Small intestine (tissue), 7 donors: Measurements from ENCODE around the gene PRR33. TPM values are rescaled to one million over a fixed set of nuclear protein-coding genes. Genes with fewer than 3 reads are reported as not detected.

Source experiments
- DNase-seq, 2 donors: peaks; one replicate each; pipeline versions ENCODE4 v3.0.0 to v3.0.0-alpha.2; 2013
- FAIRE-seq: peaks from 2 replicates; lab custom pipeline; 2012; peaks lifted over from hg19 to GRCh38; lab: Jason Lieb, UNC
- H3K27ac ChIP-seq, 3 donors: one replicate each; pipeline ENCODE4 v1.5.1; 2013; ENCODE audit warnings: low read length in 2 of 3, mild to moderate bottlenecking in 2 of 3, control low read depth in 1 of 3, inconsistent platforms in 1 of 3, low read depth in 1 of 3, moderate library complexity in 1 of 3
- H3K27me3 ChIP-seq, 3 donors: one replicate each; pipeline ENCODE4 v1.6.1; 2013; ENCODE audit warnings: low read length in 3 of 3, inconsistent platforms in 1 of 3; ENCODE audit not compliant: control insufficient read depth in 3 of 3, insufficient read depth in 3 of 3
- H3K36me3 ChIP-seq, 3 donors: one replicate each; pipeline ENCODE4 v1.6.1; 2013; ENCODE audit warnings: low read length in 3 of 3, inconsistent platforms in 1 of 3, low read depth in 1 of 3, mild to moderate bottlenecking in 1 of 3, moderate library complexity in 1 of 3; ENCODE audit not compliant: control insufficient read depth in 3 of 3, insufficient read depth in 2 of 3
- H3K4me1 ChIP-seq, 3 donors: one replicate each; pipeline ENCODE4 v1.6.1; 2013; ENCODE audit warnings: low read length in 2 of 3, inconsistent platforms in 1 of 3, low read depth in 1 of 3, mild to moderate bottlenecking in 1 of 3, moderate library complexity in 1 of 3; ENCODE audit not compliant: control insufficient read depth in 3 of 3, insufficient read depth in 2 of 3
- H3K4me3 ChIP-seq, 3 donors: one replicate each; pipeline ENCODE4 v1.5.1; 2013; ENCODE audit warnings: low read length in 3 of 3, control low read depth in 1 of 3, inconsistent platforms in 1 of 3, low read depth in 1 of 3, mild to moderate bottlenecking in 1 of 3, moderate library complexity in 1 of 3
- H3K9me3 ChIP-seq, 2 donors: one replicate each; pipeline ENCODE4 v1.6.1; 2013; ENCODE audit warnings: low read depth in 1 of 2, low read length in 1 of 2; ENCODE audit not compliant: control insufficient read depth in 2 of 2, insufficient read depth in 1 of 2
- WGBS, 3 donors: extraction: QIAGEN DNeasy Blood & Tissue Kit; methylation state at CpG; one replicate each; pipeline ENCODE4 v1.1.7; 2013; 5-methylcytosine and 5-hydroxymethylcytosine counted together
- polyA plus RNA-seq, 4 donors: library from polyadenylated mRNA; stranded (reverse) in 3 of 4; unstranded in 1 of 4; fragments of 200-250 nt in 3 of 4; fragments of 120-200 nt in 1 of 4; gene quantifications; one replicate each; pipeline versions ENCODE4 v1.2.1 to v1.2.3, GENCODE V29; 2013
- donor health status: healthy with polysubstance abuse.
- donor health status: control.
- donor health status: control.
- donor health status: Bipolar disorder and iron deficiency.
- donor health status: healthy.

Gene PRR33
- polyA plus RNA-seq, 4 donors, result 0.01 to 0.49 TPM; not detected in 2

GRCh38 chr11:1896468-1896867, 4.8 kb upstream of the PRR33 start:
- no peak overlapping the region for H3K4me3 ChIP-seq
- H3K36me3 ChIP-seq, result no peaks in the 10 kb centered on the region
- no peak overlapping the region for H3K27ac ChIP-seq
- no peaks in the 10 kb centered on the region for H3K9me3 ChIP-seq
- H3K4me1 ChIP-seq, result peaks cover 0 to 9% (median 0%) of the 10 kb centered on the region in 3 donors
- DNase-seq, result no peak
- 49 to 62% (median 57%) methylated on average over 10 of the region's 10 CpGs for WGBS, 3 donors
- H3K27me3 ChIP-seq, result peaks cover 0 to under 1% (median 0%) of the 10 kb centered on the region in 3 donors
- FAIRE-seq, result no peak

- FAIRE-seq (no peak), DNase-seq (no peak)
- Histone ChIP-seq H3K9me3 (no peaks in the 10 kb centered on the region), H3K4me3 (no peak overlapping the region), H3K27me3 (peaks cover 0 to 3% (median 0%) of the 10 kb centered on the region in 3 donors), H3K27ac (no peak overlapping the region), H3K4me1 (peaks cover 0 to 9% (median 0%) of the 10 kb centered on the region in 3 donors), H3K36me3 (no peaks in the 10 kb centered on the region)
- 88 to 90% (median 88%) methylated on average over 11 of the region's 11 CpGs for WGBS, 3 donors
Observed at GRCh38 chr11:1894759-1895158, 3.1 kb upstream of the PRR33 start.

GRCh38 chr11:1893581-1894359, 2.1 kb upstream of the PRR33 start:
- H3K27ac ChIP-seq, result no peak overlapping the region
- H3K36me3 ChIP-seq, result no peaks in the 10 kb centered on the region
- WGBS, 3 donors, result 79 to 89% (median 84%) methylated on average over 5 of the region's 5 CpGs
- H3K4me3 ChIP-seq, result no peak overlapping the region
- DNase-seq (no peak), FAIRE-seq (no peak)
- H3K4me1 ChIP-seq, result peaks cover 0 to 3% (median 0%) of the 10 kb centered on the region in 3 donors
- H3K27me3 ChIP-seq, result peaks cover 0 to 3% (median 0%) of the 10 kb centered on the region in 3 donors
- H3K9me3 ChIP-seq, result no peaks in the 10 kb centered on the region

GRCh38 chr11:1892558-1892957, 863 bp upstream of the PRR33 start:
- WGBS, 3 donors, result 68 to 88% (median 85%) methylated on average over 5 of the region's 5 CpGs

GRCh38 chr11:1892116-1892515, 421 bp upstream of the PRR33 start:
- no peak overlapping the region for H3K4me3 ChIP-seq
- H3K36me3 ChIP-seq, result peaks cover 0 to 5% (median 0%) of the 10 kb centered on the region in 3 donors
- H3K4me1 ChIP-seq, result no peaks in the 10 kb centered on the region
- H3K27me3 ChIP-seq, result peaks cover 0 to 3% (median 0%) of the 10 kb centered on the region in 3 donors
- H3K9me3 ChIP-seq, result no peaks in the 10 kb centered on the region
- H3K27ac ChIP-seq, result no peak overlapping the region
- FAIRE-seq (no peak), DNase-seq (no peak)
- 90 to 91% (median 91%) methylated on average over 7 of the region's 7 CpGs for WGBS, 3 donors

More at GRCh38 chr11:1892558-1892957, 863 bp upstream of the PRR33 start:
- Histone ChIP-seq H3K36me3 (peaks cover 0 to 4% (median 0%) of the 10 kb centered on the region in 3 donors), H3K4me3 (no peak overlapping the region), H3K27ac (no peak overlapping the region), H3K9me3 (no peaks in the 10 kb centered on the region), H3K27me3 (peaks cover 0 to 3% (median 0%) of the 10 kb centered on the region in 3 donors), H3K4me1 (no peaks in the 10 kb centered on the region)
- DNase-seq (no peak), FAIRE-seq (no peak)

GRCh38 chr11:1890856-1891830, 552 bp downstream of the PRR33 start:
- peaks cover 0 to 5% (median 0%) of the 10 kb centered on the region in 3 donors for H3K36me3 ChIP-seq
- H3K27me3 ChIP-seq, result peaks cover 0 to 3% (median 0%) of the 10 kb centered on the region in 3 donors
- no peak for DNase-seq
- H3K4me3 ChIP-seq, result no peak overlapping the region
- H3K4me1 ChIP-seq, result no peaks in the 10 kb centered on the region
- WGBS, 3 donors, result 74 to 79% (median 78%) methylated on average over 33 to 34 of the region's 34 CpGs
- H3K27ac ChIP-seq, result no peak overlapping the region
- FAIRE-seq, result no peak
- H3K9me3 ChIP-seq, result no peaks in the 10 kb centered on the region

- H3K9me3 ChIP-seq, result no peaks in the 10 kb centered on the region
- DNase-seq, result no peak
- WGBS, 3 donors, result 69 to 82% (median 73%) methylated on average over 28 to 33 of the region's 33 CpGs
- H3K27ac ChIP-seq, result no peak overlapping the region
- H3K4me3 ChIP-seq, result no peak overlapping the region
- no peaks in the 10 kb centered on the region for H3K4me1 ChIP-seq
- peaks cover 0 to 3% (median 0%) of the 10 kb centered on the region in 3 donors for H3K27me3 ChIP-seq
- FAIRE-seq, result no peak
- peaks cover 0 to 5% (median 0%) of the 10 kb centered on the region in 3 donors for H3K36me3 ChIP-seq
Observed at GRCh38 chr11:1889941-1890855, 1.5 kb downstream of the PRR33 start.
